ENCODE data around the gene ARHGAP9.
"Not testable (repeated sequence)": the region's sequence is repeated elsewhere in the genome, so short reads cannot be mapped to it uniquely, and the experiment has no call there.

The ARHGAP9 gene

DNA sequence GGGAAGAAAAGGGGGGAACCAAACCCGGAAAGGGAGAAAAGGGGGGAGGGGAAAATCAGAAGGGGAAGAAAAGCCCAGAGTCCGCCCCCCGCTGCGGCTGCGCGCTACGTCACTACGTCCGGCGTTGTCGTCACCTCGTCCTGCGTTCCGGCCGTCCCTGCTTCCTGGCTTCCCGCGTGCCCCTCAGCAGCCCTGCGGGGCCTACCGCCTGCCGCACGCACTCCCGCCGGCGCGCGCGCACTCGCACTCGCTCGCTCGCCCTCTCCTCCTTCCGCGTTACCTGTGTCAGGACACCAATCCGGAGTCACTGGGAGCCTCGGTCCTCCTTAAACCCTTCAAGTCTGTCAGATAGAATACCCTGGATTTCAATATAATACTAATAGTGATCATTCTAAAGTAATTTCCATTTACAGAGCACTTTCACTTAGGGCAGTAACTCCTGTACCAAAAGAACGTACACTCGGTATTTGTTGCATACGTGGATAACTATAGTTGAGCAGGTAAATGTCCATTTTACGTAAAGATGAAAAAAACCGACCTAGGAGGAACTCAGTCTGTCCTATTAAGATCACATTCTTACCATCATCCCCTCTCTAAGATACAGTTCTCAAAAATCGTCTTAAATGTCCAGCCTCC lies 48.6 kb downstream of the ARHGAP9 start, which contains the start of gene R3HDM2:
Gene R3HDM2, minus strand, starts transcription at position 113 of the 636 bp plus-strand sequence. CDS start 120,615 bp downstream, outside the sequence.
- Histone ChIP-seq H3K9me3 (no peaks in the 10 kb centered on the region), H3K4me2 (peak within 1 kb of the TSS; percentile 87), H3K27ac (peak within 1 kb of the TSS; percentile 94), H3K27me3 (no peaks in the 10 kb centered on the region), H3K4me1 (peaks cover 40% of the 10 kb centered on the region), H4K20me1 (no peaks in the 10 kb centered on the region), H3K9ac (peak within 1 kb of the TSS; percentile 88), H3K36me3 (peaks cover 2% of the 10 kb centered on the region), H3K4me3 (peak within 1 kb of the TSS; percentile 74)
- TF ChIP-seq Cebpa-rat (IDR thresholded peaks at IDR 0.05), result no peak

DNA sequence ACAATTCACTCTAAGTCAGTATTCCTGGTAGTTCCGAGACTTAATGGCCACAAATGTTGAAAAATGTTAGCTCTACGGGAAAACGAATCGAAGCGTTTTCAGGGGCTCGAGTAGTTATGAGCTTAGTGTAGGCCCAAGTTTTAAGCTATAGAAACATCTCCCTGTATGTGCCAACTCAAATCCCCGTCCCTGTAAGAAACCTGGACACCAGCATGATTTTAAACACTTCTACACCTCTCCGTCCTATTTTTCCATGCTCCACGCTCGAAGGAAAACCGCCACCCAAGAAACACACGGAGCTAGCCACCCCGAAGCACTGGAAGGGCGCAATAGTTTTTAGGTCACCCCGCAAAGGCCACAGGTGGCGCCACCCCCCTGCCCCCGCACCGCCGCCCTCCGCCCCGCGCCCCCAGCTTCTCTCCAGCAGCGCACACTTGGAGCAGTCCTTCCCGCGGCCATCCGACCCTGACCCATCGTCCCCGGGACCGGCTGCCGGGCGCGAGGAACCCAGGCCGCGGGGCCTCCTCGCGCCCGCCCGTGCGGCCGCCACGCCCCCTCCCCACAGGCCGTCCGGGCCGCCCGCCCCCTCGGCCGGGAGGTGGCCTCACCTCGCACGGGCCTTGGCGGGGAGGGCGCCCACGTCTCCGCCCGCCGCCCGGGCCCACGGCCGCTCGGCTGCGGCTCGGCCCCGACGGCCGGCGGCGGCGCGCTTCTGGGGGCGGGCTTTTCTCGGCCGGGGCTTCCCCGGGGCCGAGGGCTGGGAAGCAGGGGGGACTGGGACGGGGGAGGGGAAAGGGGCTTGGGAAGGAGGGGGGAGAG lies 49.3 kb downstream of the ARHGAP9 start:
- TF ChIP-seq Cebpa-rat (IDR thresholded peaks at IDR 0.05), result no peak
- peak overlapping the region; percentile 74 for H3K4me3 ChIP-seq
- peak overlapping the region; percentile 88 for H3K9ac ChIP-seq
- H3K27ac ChIP-seq, result peak overlapping the region; percentile 94
- peaks cover 35% of the 10 kb centered on the region for H3K4me1 ChIP-seq
- H4K20me1 ChIP-seq, result no peaks in the 10 kb centered on the region
- H3K9me3 ChIP-seq, result no peaks in the 10 kb centered on the region
- no peaks in the 10 kb centered on the region for H3K27me3 ChIP-seq
- H3K4me2 ChIP-seq, result peak overlapping the region; percentile 87
- H3K36me3 ChIP-seq, result peaks cover 9% of the 10 kb centered on the region

DNA sequence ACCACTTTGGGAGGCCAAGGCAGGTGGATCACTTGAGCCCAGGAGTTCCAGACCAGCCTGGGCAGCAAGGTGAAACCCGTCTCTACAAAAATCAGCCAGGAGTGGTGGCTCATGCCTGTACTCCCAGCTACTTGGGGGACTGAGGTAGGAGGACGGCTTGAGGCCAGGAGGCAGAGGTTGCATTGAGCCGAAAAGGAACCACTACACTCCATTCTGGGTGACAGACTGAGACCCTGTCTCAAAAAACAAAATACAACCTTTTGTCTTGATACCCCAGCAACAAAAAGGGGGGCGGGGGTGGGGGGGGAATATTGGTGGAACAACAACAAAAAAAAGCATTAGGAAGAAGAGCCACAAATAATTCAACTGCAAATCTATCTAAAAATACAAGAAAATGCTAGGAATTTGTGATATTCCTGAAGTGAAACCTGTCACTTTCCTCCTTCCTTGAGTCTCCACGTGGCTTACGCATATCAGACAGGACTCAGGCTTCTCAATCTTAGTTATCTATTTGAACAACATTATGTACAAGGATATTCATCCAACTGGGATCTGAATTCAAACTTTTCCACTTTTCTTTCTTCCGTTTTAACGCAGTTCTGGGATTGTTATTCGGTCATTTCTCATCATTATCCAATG lies 50.1 kb downstream of the ARHGAP9 start:
- H3K4me3 ChIP-seq, result peak overlapping the region; percentile 74
- no peaks in the 10 kb centered on the region for H3K9me3 ChIP-seq
- H3K36me3 ChIP-seq, result peaks cover 16% of the 10 kb centered on the region
- H4K20me1 ChIP-seq, result no peaks in the 10 kb centered on the region
- TF ChIP-seq Cebpa-rat (IDR thresholded peaks at IDR 0.05), result no peak
- peaks cover 28% of the 10 kb centered on the region for H3K4me1 ChIP-seq
- H3K27ac ChIP-seq, result peak overlapping the region; percentile 94
- peak overlapping the region; percentile 87 for H3K4me2 ChIP-seq
- peak overlapping the region; percentile 88 for H3K9ac ChIP-seq
- H3K27me3 ChIP-seq, result no peaks in the 10 kb centered on the region

DNA sequence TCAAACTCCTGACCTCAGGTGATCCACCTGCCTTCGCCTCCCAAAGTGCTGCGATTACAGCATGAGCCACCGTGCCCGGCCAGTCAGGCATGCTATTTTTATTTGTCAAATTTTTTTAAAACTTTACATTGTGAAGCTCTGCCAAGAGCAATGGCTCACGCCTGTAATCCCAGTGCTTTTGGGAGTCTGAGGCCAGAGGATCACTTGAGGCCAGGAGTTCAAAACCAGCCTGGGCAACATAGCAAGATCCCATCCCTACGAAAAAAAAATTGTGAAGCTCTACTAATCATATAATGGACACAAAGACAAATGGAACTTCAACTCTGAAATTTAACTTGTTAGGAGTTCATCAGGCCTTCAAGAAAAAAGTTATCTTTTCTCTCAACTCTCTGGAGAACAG lies 50.7 kb downstream of the ARHGAP9 start:
- H3K27me3 ChIP-seq, result no peaks in the 10 kb centered on the region
- H3K36me3 ChIP-seq, result peaks cover 23% of the 10 kb centered on the region
- peaks cover 22% of the 10 kb centered on the region for H3K4me1 ChIP-seq
- no peak for TF ChIP-seq Cebpa-rat (IDR thresholded peaks at IDR 0.05)
- H3K27ac ChIP-seq, result peak overlapping the region; percentile 94
- H3K9me3 ChIP-seq, result no peaks in the 10 kb centered on the region
- H3K9ac ChIP-seq, result peak overlapping the region; percentile 88
- H3K4me3 ChIP-seq, result peak overlapping the region; percentile 74; the same call in 1 of the 2 replicates
- H4K20me1 ChIP-seq, result no peaks in the 10 kb centered on the region
- peak overlapping the region; percentile 87 for H3K4me2 ChIP-seq

DNA sequence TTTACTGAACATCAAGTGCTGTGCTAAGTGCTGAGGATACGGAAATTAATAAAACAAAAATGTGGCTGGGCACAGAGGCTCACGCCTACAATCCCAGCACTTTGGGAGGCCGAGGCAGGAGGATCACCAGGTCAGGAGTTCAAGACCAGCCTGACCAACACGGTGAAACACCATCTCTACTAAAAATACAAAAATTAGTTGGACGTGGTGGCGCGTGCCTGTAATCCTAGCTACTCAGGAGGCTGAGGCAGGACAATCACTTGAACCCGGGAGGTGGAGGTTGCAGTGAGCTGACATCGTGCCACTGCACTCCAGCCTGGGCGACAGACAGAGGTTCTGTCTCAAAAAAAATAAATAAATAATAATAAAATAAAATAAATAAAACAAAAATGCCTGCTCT lies 52.7 kb downstream of the ARHGAP9 start:
- H3K4me1 ChIP-seq, result peaks cover 22% of the 10 kb centered on the region
- not testable (repeated sequence) for H3K9me3 ChIP-seq, H3K27me3 ChIP-seq, H4K20me1 ChIP-seq, H3K9ac ChIP-seq, H3K27ac ChIP-seq, H3K4me3 ChIP-seq, H3K4me2 ChIP-seq
- H3K36me3 ChIP-seq, result peaks cover 43% of the 10 kb centered on the region

All from BLaER1 (cell line).